KOPT-K1 (cell line): Measurements from ENCODE around the gene PRDX2.
"Not testable (repeated sequence)": the region's sequence is repeated elsewhere in the genome, so short reads cannot be mapped to it uniquely, and the experiment has no call there.

Experiments
- H3K27ac ChIP-seq: fragments of 200-600 bp; sonication (generic); 2 replicates; pipeline ENCODE4 v1.5.1; 2016; ENCODE audit warnings: antibody characterized with exemption, mild to moderate bottlenecking, low read depth, low read length; ENCODE audit not compliant: poor library complexity, severe bottlenecking
- H3K36me3 ChIP-seq: fragments of 200-600 bp; sonication (generic); 2 replicates; pipeline ENCODE4 v1.5.1; 2017; ENCODE audit warnings: antibody characterized with exemption, mild to moderate bottlenecking, low read length, moderate library complexity; ENCODE audit not compliant: insufficient read depth
- H3K9me3 ChIP-seq: fragments of 200-600 bp; sonication (generic); 2 replicates; pipeline ENCODE4 v1.5.1; 2017; ENCODE audit warnings: antibody characterized with exemption, low read length, mild to moderate bottlenecking; ENCODE audit not compliant: insufficient read depth, poor library complexity, severe bottlenecking

Gene PRDX2

GRCh38 chr19:12834976-12835757 lies 33.6 kb upstream of the PRDX2 start:
- no peaks in the 10 kb centered on the region for H3K36me3 ChIP-seq
- no peak overlapping the region for H3K27ac ChIP-seq
- H3K9me3 ChIP-seq = no peaks in the 10 kb centered on the region

- Histone ChIP-seq H3K36me3 (no peaks in the 10 kb centered on the region), H3K9me3 (no peaks in the 10 kb centered on the region), H3K27ac (no peak within 1 kb of the TSS)
Measured at GRCh38 chr19:12834566-12834943, 33.0 kb upstream of the PRDX2 start, which contains the start of gene RTBDN. TSS of gene RTBDN (minus strand) at chr19:12834579. CDS start at chr19:12829979, 4,600 bp downstream.

GRCh38 chr19:12833738-12834565 lies 32.4 kb upstream of the PRDX2 start:
- Histone ChIP-seq H3K9me3 (no peaks in the 10 kb centered on the region), H3K36me3 (no peaks in the 10 kb centered on the region), H3K27ac (no peak overlapping the region)

- Histone ChIP-seq H3K9me3 (no peaks in the 10 kb centered on the region), H3K36me3 (no peaks in the 10 kb centered on the region), H3K27ac (no peak overlapping the region)
Measured at GRCh38 chr19:12833418-12833737, 31.8 kb upstream of the PRDX2 start.

GRCh38 chr19:12828494-12828893 lies 26.9 kb upstream of the PRDX2 start:
- no peak overlapping the region for H3K27ac ChIP-seq
- H3K9me3 ChIP-seq = no peaks in the 10 kb centered on the region
- no peaks in the 10 kb centered on the region for H3K36me3 ChIP-seq

GRCh38 chr19:12825254-12826131 lies 23.9 kb upstream of the PRDX2 start:
- Histone ChIP-seq H3K9me3 (no peaks in the 10 kb centered on the region), H3K36me3 (no peaks in the 10 kb centered on the region), H3K27ac (no peak overlapping the region)

- Histone ChIP-seq H3K36me3 (no peaks in the 10 kb centered on the region), H3K9me3 (no peaks in the 10 kb centered on the region), H3K27ac (no peak overlapping the region)
Measured at GRCh38 chr19:12821761-12822160, 20.2 kb upstream of the PRDX2 start.

- not testable (repeated sequence) for H3K27ac ChIP-seq
- H3K36me3 ChIP-seq = peaks cover 21% of the 10 kb centered on the region; the same call in 1 of the 2 replicates
Measured at GRCh38 chr19:12817810-12818209, 16.2 kb upstream of the PRDX2 start.

GRCh38 chr19:12817188-12817587 lies 15.6 kb upstream of the PRDX2 start:
- not testable (repeated sequence) for H3K27ac ChIP-seq, H3K9me3 ChIP-seq
- peaks cover 26% of the 10 kb centered on the region; the same call in 1 of the 2 replicates for H3K36me3 ChIP-seq

More at GRCh38 chr19:12817810-12818209, 16.2 kb upstream of the PRDX2 start:
- not testable (repeated sequence) for H3K9me3 ChIP-seq

GRCh38 chr19:12815088-12815487 lies 13.5 kb upstream of the PRDX2 start:
- H3K9me3 ChIP-seq = no peaks in the 10 kb centered on the region
- H3K36me3 ChIP-seq = peaks cover 46% of the 10 kb centered on the region

GRCh38 chr19:12806242-12807081 lies 4.9 kb upstream of the PRDX2 start, which contains the start of gene RNASEH2A:
TSS of gene RNASEH2A (plus strand) at chr19:12806584. CDS start at chr19:12806674, 90 bp downstream.
- Histone ChIP-seq H3K36me3 (peaks cover 36% of the 10 kb centered on the region), H3K9me3 (no peaks in the 10 kb centered on the region), H3K27ac (peak within 1 kb of the TSS; percentile 77)

More at GRCh38 chr19:12815088-12815487, 13.5 kb upstream of the PRDX2 start:
- no peak overlapping the region for H3K27ac ChIP-seq

GRCh38 chr19:12804051-12804450 lies 2.5 kb upstream of the PRDX2 start:
- H3K9me3 ChIP-seq = no peaks in the 10 kb centered on the region
- H3K27ac ChIP-seq = no peak overlapping the region
- peaks cover 25% of the 10 kb centered on the region for H3K36me3 ChIP-seq

- Histone ChIP-seq H3K36me3 (peaks cover 12% of the 10 kb centered on the region), H3K9me3 (no peaks in the 10 kb centered on the region), H3K27ac (peak overlapping the region; percentile 67)
Measured at GRCh38 chr19:12802267-12803106, 887 bp upstream of the PRDX2 start.
